GM13977 (cell line): ENCODE measurements around the gene IQCE.
"Not testable (repeated sequence)": the region's sequence is repeated elsewhere in the genome, so short reads cannot be mapped to it uniquely, and the experiment has no call there.

ENCODE experiments used
- DNase-seq: peaks from one replicate; pipeline ENCODE4 v3.0.0; 2012; ENCODE audit warnings: low spot score
- in situ Hi-C: fragments of 300-500 bp; cut with MboI; formaldehyde crosslinking; loops from one replicate; pipeline ENCODE4 v1.12.0; 2022; ENCODE audit warnings: low sequenced_read_pairs, low pct_unique_long_range_greater_than_20kb, mixed read lengths, inconsistent platforms; ENCODE audit not compliant: unreplicated experiment
- TF ChIP-seq, protein P1 (sequence below): IDR thresholded peaks from 2 replicates; pipeline ENCODE4 v1.5.1; 2012; ENCODE audit warnings: mild to moderate bottlenecking, control low read depth; ENCODE audit not compliant: insufficient read depth; ENCODE audit errors: extremely low read depth, missing control alignments

The IQCE gene

GRCh38 chr7:2553831-2554581 is 4.8 kb upstream of the IQCE start:
- in situ Hi-C loops: no loop called here
- no peak for DNase-seq
- TF ChIP-seq, protein P1, sequence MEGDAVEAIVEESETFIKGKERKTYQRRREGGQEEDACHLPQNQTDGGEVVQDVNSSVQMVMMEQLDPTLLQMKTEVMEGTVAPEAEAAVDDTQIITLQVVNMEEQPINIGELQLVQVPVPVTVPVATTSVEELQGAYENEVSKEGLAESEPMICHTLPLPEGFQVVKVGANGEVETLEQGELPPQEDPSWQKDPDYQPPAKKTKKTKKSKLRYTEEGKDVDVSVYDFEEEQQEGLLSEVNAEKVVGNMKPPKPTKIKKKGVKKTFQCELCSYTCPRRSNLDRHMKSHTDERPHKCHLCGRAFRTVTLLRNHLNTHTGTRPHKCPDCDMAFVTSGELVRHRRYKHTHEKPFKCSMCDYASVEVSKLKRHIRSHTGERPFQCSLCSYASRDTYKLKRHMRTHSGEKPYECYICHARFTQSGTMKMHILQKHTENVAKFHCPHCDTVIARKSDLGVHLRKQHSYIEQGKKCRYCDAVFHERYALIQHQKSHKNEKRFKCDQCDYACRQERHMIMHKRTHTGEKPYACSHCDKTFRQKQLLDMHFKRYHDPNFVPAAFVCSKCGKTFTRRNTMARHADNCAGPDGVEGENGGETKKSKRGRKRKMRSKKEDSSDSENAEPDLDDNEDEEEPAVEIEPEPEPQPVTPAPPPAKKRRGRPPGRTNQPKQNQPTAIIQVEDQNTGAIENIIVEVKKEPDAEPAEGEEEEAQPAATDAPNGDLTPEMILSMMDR: no peak

DNA sequence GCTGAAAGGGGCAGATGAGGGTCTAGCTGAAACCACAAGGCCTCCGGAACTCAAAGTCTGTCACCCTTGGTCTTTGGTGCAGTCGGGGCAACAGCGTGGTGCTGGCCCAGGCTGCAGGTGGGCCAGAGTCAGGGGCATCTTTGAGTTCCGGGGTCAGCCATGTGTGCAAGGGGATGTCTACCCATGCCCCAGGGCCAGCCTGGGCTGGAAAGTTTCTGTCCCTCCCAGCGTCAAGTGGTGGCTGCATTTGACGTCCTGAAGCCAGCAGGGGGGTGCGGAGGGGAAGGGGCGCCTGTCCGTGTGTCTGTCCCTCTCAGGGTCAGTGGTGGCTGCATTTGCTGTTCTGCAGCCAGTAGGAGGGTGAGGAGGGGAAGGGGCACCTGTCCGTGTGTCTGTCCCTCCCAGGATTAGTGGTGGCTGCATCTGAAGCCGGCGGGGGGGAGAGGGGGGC is 4.1 kb upstream of the IQCE start:
- in situ Hi-C loops: no loop called here
- TF ChIP-seq, protein P1: no peak
- DNase-seq: peak; percentile 38

- in situ Hi-C loops: no loop called here
Measured at GRCh38 chr7:2555121-2556052, 3.4 kb upstream of the IQCE start, which contains the start of gene BRAT1. Gene BRAT1, minus strand, starts transcription at chr7:2555524. Its CDS starts 1,093 bp downstream, at chr7:2554431.

GRCh38 chr7:2559283-2559950 is 638 bp downstream of the IQCE start:
- in situ Hi-C loops: no loop called here
- no peak for DNase-seq
- TF ChIP-seq, protein P1: no peak

More at GRCh38 chr7:2555121-2556052, 3.4 kb upstream of the IQCE start, which contains the start of gene BRAT1:
- TF ChIP-seq, protein P1: peak; percentile 36
- DNase-seq: peak; percentile 98

GRCh38 chr7:2563955-2564354 is 5.2 kb downstream of the IQCE start:
- in situ Hi-C loops, DNase-seq: not testable (repeated sequence)

DNA sequence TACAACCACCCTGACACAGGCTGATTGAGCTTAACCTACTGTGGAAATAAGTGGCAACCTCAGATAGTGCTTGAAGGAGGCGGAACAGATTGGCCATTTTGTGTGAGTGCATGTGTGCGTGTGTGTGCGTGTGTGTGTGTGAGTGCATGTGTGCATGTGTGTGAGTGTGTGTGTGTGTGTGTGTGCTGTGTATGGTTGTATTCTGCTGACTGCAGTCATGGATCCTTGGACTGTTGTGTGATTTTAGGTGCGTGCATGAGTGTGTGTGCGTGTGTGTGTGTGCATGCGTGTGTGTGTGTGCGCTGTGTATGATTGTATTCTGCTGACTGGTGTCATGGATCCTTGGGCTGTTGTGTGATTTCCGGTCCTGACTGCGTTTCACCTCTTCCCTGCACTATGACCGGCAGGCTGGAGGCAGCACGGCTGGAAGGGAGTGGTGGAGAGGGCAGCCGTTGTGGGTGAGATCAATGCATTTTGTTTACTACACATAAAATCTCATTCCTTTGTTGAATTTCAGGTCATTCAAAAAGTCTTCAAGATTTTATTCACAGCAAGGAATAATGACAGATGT is 6.3 kb downstream of the IQCE start:
- TF ChIP-seq, protein P1: no peak

More for the DNA sequence above, 6.3 kb downstream of the IQCE start:
- in situ Hi-C loops: no loop called here
- DNase-seq: no peak
